PFSK-1 (cell line): Measurements from ENCODE around the gene C1orf174.

Source experiments
- FOXP2 ChIP-seq: optimal IDR thresholded peaks from 2 replicates; pipeline ENCODE3; 2011; ENCODE audit warnings: borderline replicate concordance, control low read depth, inconsistent platforms; ENCODE audit not compliant: insufficient read depth; ENCODE audit errors: extremely low read length, extremely low read depth
- POLR2AphosphoS5 ChIP-seq: IDR thresholded peaks from 2 replicates; pipeline ENCODE4 v1.6.1; 2012; ENCODE audit warnings: low read depth, mild to moderate bottlenecking, control low read depth, low read length, moderate library complexity
- REST ChIP-seq, 2 experiments: IDR thresholded peaks; 2 replicates each; pipeline versions ENCODE4 v1.6.1 to v1.8.0; 2011 to 2012; ENCODE audit warnings: low read depth in 2 of 2, low read length in 2 of 2, control low read depth in 1 of 2, inconsistent platforms in 1 of 2, mild to moderate bottlenecking in 1 of 2, moderate library complexity in 1 of 2; ENCODE audit not compliant: insufficient read depth in 1 of 2
- TAF1 ChIP-seq: IDR thresholded peaks from 2 replicates; pipeline ENCODE4 v1.6.1; 2012; ENCODE audit warnings: low read length, control low read depth, borderline replicate concordance; ENCODE audit not compliant: insufficient read depth

DNA sequence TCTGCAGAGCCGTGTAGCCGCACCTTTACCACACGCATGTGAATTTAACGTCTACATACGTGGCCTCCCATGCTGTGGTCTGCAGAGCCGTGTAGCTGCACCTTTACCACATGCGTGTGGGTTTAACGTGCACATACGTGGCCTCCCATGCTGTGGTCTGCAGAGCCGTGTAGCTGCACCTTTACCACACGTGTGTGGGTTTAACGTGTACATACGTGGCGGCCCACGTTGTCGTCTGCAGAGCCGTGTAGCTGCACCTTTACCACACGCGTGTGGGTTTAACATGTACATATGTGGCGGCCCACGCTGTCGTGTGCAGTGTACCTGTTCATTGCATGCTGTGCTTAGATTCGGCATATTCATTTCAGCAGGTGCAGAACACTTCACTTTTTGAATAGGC, 25.3 kb downstream of the C1orf174 start:
- TF ChIP-seq POLR2AphosphoS5 (no peak), REST (IDR thresholded peaks at IDR 0.05; ENCODE audit: insufficient read depth in 1 of 2, low read depth in 2 of 2, low read length in 2 of 2) (no peak), TAF1 (no peak), FOXP2 (no peak)
